HEK293 (cell line): ENCODE data around the gene ADGB.

Experiments
- CTCF ChIA-PET: fragments of 350-600 bp; formaldehyde crosslinking; extraction: SDS; loops from one replicate; lab custom pipeline; 2021; ENCODE audit warnings: antibody characterized with exemption; lab: Yijun Ruan, JAX
- POLR2A ChIA-PET: fragments of 300-600 bp; formaldehyde crosslinking; extraction: SDS; loops from one replicate; lab custom pipeline; 2020; ENCODE audit warnings: antibody characterized with exemption, inconsistent platforms; lab: Yijun Ruan, JAX
- H3K27ac ChIP-seq: fragments of 200-500 bp; sonication (Bioruptor generic); 2 replicates; pipeline ENCODE4 v1.5.1; 2014; ENCODE audit warnings: low read depth, low read length, control low read depth, inconsistent platforms; ENCODE audit errors: extremely low read depth
- H3K36me3 ChIP-seq, 2 experiments: fragments of 200-500 bp in 1 of 2; sonication (Bioruptor generic) in 1 of 2; 1 replicate in 1 of 2; 2 replicates in 1 of 2; pipeline ENCODE4 v1.5.1; 2014 to 2017; ENCODE audit warnings: inconsistent platforms in 2 of 2, low read length in 2 of 2; ENCODE audit not compliant: control insufficient read depth in 2 of 2, insufficient read depth in 1 of 2
- H3K4me1 ChIP-seq: fragments of 200-500 bp; sonication (Bioruptor generic); 2 replicates; pipeline ENCODE4 v1.5.1; 2014; ENCODE audit warnings: mild to moderate bottlenecking, low read length, inconsistent platforms; ENCODE audit not compliant: control insufficient read depth, insufficient read depth
- H3K4me3 ChIP-seq: 2 replicates; pipeline ENCODE4 v1.5.1; 2011; ENCODE audit warnings: low read depth, mild to moderate bottlenecking, control low read depth, low read length, moderate library complexity
- H3K9me3 ChIP-seq: fragments of 200-500 bp; sonication (Bioruptor generic); 2 replicates; pipeline ENCODE4 v1.5.1; 2014; ENCODE audit warnings: low read depth, low read length, inconsistent platforms; ENCODE audit not compliant: control insufficient read depth, insufficient read depth
- CTCF ChIP-seq: fragments of 450-650 bp; formaldehyde crosslinking; IDR thresholded peaks from 2 replicates; pipeline ENCODE4 v1.5.1; 2016; ENCODE audit warnings: missing biosample characterization, missing genetic modification characterization
- OSR2 ChIP-seq: fragments of 450-650 bp; formaldehyde crosslinking; IDR thresholded peaks from 2 replicates; pipeline ENCODE4 v1.5.1; 2016; ENCODE audit warnings: missing biosample characterization, missing genetic modification characterization
- OVOL3 ChIP-seq: fragments of 450-650 bp; formaldehyde crosslinking; IDR thresholded peaks from 2 replicates; pipeline ENCODE4 v1.5.1; 2016; ENCODE audit warnings: missing biosample characterization, missing genetic modification characterization
- PRDM6 ChIP-seq: fragments of 450-650 bp; formaldehyde crosslinking; IDR thresholded peaks from 2 replicates; pipeline ENCODE4 v1.5.1; 2017; ENCODE audit warnings: missing biosample characterization, missing genetic modification characterization
- RBAK ChIP-seq: fragments of 450-650 bp; formaldehyde crosslinking; IDR thresholded peaks from 2 replicates; pipeline ENCODE4 v1.5.1; 2016; ENCODE audit warnings: missing biosample characterization, missing genetic modification characterization
- ZBTB10 ChIP-seq: fragments of 450-650 bp; formaldehyde crosslinking; IDR thresholded peaks from 2 replicates; pipeline ENCODE4 v1.5.1; 2016; ENCODE audit warnings: missing biosample characterization, missing genetic modification characterization
- ZNF121 ChIP-seq: fragments of 450-650 bp; formaldehyde crosslinking; IDR thresholded peaks from 2 replicates; pipeline ENCODE4 v1.5.1; 2016; ENCODE audit warnings: missing biosample characterization, missing genetic modification characterization
- ZNF132 ChIP-seq: fragments of 450-650 bp; formaldehyde crosslinking; IDR thresholded peaks from 2 replicates; pipeline ENCODE4 v1.5.1; 2017; ENCODE audit warnings: missing biosample characterization, missing genetic modification characterization, borderline replicate concordance
- ZNF148 ChIP-seq: fragments of 450-650 bp; formaldehyde crosslinking; IDR thresholded peaks from 2 replicates; pipeline ENCODE4 v1.5.0; 2017; ENCODE audit warnings: missing biosample characterization, missing genetic modification characterization, borderline replicate concordance
- ZNF16 ChIP-seq: fragments of 450-650 bp; formaldehyde crosslinking; IDR thresholded peaks from 2 replicates; pipeline ENCODE4 v1.5.1; 2016; ENCODE audit warnings: low read depth, missing biosample characterization, missing genetic modification characterization
- ZNF175 ChIP-seq: fragments of 450-650 bp; formaldehyde crosslinking; IDR thresholded peaks from 2 replicates; pipeline ENCODE4 v1.5.1; 2016; ENCODE audit warnings: missing biosample characterization, missing genetic modification characterization
- ZNF18 ChIP-seq: fragments of 450-650 bp; formaldehyde crosslinking; IDR thresholded peaks from 2 replicates; pipeline ENCODE4 v1.5.1; 2016; ENCODE audit warnings: missing biosample characterization, missing genetic modification characterization
- ZNF211 ChIP-seq: fragments of 450-650 bp; formaldehyde crosslinking; IDR thresholded peaks from 2 replicates; pipeline ENCODE4 v1.5.1; 2016; ENCODE audit warnings: low read depth, missing biosample characterization, missing genetic modification characterization
- ZNF26 ChIP-seq: fragments of 450-650 bp; formaldehyde crosslinking; IDR thresholded peaks from 2 replicates; pipeline ENCODE4 v1.5.1; 2016; ENCODE audit warnings: missing biosample characterization, missing genetic modification characterization
- ZNF292 ChIP-seq: fragments of 450-650 bp; formaldehyde crosslinking; IDR thresholded peaks from 2 replicates; pipeline ENCODE4 v1.5.1; 2016; ENCODE audit warnings: low read depth, missing biosample characterization, missing genetic modification characterization, borderline replicate concordance
- ZNF404 ChIP-seq: fragments of 450-650 bp; formaldehyde crosslinking; IDR thresholded peaks from 2 replicates; pipeline ENCODE4 v1.5.1; 2017; ENCODE audit warnings: missing biosample characterization, missing genetic modification characterization
- ZNF555 ChIP-seq: fragments of 450-650 bp; formaldehyde crosslinking; conservative IDR thresholded peaks from 2 replicates; pipeline ENCODE4 v1.5.1; 2017; ENCODE audit warnings: missing biosample characterization, mild to moderate bottlenecking, missing genetic modification characterization, inconsistent platforms
- ZNF585B ChIP-seq: fragments of 450-650 bp; formaldehyde crosslinking; IDR thresholded peaks from 2 replicates; pipeline ENCODE4 v1.5.1; 2016; ENCODE audit warnings: missing biosample characterization, missing genetic modification characterization
- ZNF610 ChIP-seq: fragments of 450-650 bp; formaldehyde crosslinking; IDR thresholded peaks from 2 replicates; pipeline ENCODE4 v1.5.1; 2016; ENCODE audit warnings: missing biosample characterization, missing genetic modification characterization, borderline replicate concordance
- ZNF626 ChIP-seq: fragments of 450-650 bp; sonication (Bioruptor Pico); formaldehyde crosslinking; IDR thresholded peaks from 2 replicates; pipeline ENCODE4 v1.5.1; 2018; ENCODE audit warnings: missing biosample characterization, missing genetic modification characterization, inconsistent platforms
- ZSCAN23 ChIP-seq: fragments of 450-650 bp; formaldehyde crosslinking; IDR thresholded peaks from 2 replicates; pipeline ENCODE4 v1.5.1; 2016; ENCODE audit warnings: missing biosample characterization, missing genetic modification characterization

The ADGB gene

GRCh38 chr6:146850238-146850896, 251.6 kb downstream of the ADGB start:
- TF ChIP-seq ZNF26 (tag by site-specific recombination) (no peak), ZNF16 (tag by site-specific recombination) (no peak), ZNF555 (tag by site-specific recombination) (no peak), ZSCAN23 (no peak), OSR2 (tag by site-specific recombination) (no peak), ZNF175 (tag by site-specific recombination) (no peak), RBAK (tag by site-specific recombination) (no peak), ZNF292 (tag by site-specific recombination) (no peak), ZNF626 (tag by site-specific recombination) (no peak), ZNF610 (tag by site-specific recombination) (no peak), ZBTB10 (tag by site-specific recombination) (no peak)
- ChIA-PET CTCF (interaction anchor here (0.7 kb wide), 1 partner anchor 20 kb away, joined by 3 read pairs; no protein-coding TSS in a partner anchor), POLR2A (no interaction called here)
- Histone ChIP-seq H3K4me3 (no peak overlapping the region), H3K27ac (no peak overlapping the region), H3K9me3 (no peaks in the 10 kb centered on the region), H3K36me3 (no peaks in the 10 kb centered on the region), H3K4me1 (no peaks in the 10 kb centered on the region)

GRCh38 chr6:146850981-146851380, 252.2 kb downstream of the ADGB start:
- Histone ChIP-seq H3K9me3 (no peaks in the 10 kb centered on the region), H3K36me3 (no peaks in the 10 kb centered on the region), H3K4me3 (no peak overlapping the region), H3K4me1 (no peaks in the 10 kb centered on the region), H3K27ac (no peak overlapping the region)
- CTCF ChIA-PET = interaction anchor here (0.7 kb wide), 1 partner anchor 19 kb away, joined by 3 read pairs; no protein-coding TSS in a partner anchor
- POLR2A ChIA-PET = no interaction called here
- TF ChIP-seq ZNF404 (tag by site-specific recombination) (no peak), ZNF148 (tag by site-specific recombination) (no peak), ZNF121 (no peak), PRDM6 (tag by site-specific recombination) (no peak), ZNF211 (no peak), CTCF (tag by site-specific recombination) (no peak), ZNF132 (tag by site-specific recombination) (no peak), ZNF18 (tag by site-specific recombination) (no peak), OVOL3 (tag by site-specific recombination) (no peak), ZNF585B (tag by site-specific recombination) (no peak)
